HG02943 (cell line): ENCODE measurements around the gene CORIN.
"Not testable (repeated sequence)": the region's sequence is repeated elsewhere in the genome, so short reads cannot be mapped to it uniquely, and the experiment has no call there.

Experiments
- ATAC-seq: cut with Tn5 transposase; IDR thresholded peaks from one replicate; pipeline ENCODE4 v1.9.1; 2021; ENCODE audit warnings: mild to moderate bottlenecking, low read depth, moderate library complexity; ENCODE audit not compliant: unreplicated experiment

The CORIN gene

GRCh38 chr4:47694322-47694721, 143.5 kb downstream of the CORIN start:
- ATAC-seq, result no peak

GRCh38 chr4:47692691-47693090, 145.2 kb downstream of the CORIN start:
- no peak for ATAC-seq

DNA sequence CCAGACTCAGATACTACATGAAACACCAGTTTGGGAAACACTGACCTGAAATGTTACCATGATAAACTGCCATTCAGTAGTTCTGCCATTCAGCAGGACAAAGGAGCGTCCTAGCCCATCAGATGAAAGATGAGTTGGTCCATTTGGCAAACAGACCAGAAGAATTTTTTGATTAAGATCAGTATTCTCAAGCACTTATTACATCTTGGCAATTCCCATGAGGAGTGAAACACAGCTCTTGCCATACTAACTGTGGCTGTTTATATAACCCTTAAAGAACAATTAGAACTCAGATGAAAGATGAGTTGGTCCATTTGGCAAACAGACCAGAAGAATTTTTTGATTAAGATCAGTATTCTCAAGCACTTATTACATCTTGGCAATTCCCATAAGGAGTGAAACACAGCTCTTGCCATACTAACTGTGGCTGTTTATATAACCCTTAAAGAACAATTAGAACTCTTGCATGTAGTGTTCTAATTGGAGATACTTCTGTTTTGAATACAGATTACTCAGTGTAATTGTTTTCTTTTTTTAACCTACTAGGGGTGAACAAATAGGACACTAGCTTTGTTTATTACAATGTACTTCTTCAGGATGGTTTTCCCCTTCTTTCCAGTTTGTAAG, 146.0 kb downstream of the CORIN start:
- not testable (repeated sequence) for ATAC-seq

- ATAC-seq, result no peak
Measured at GRCh38 chr4:47690611-47691010, 147.3 kb downstream of the CORIN start.

- peak; percentile 75 for ATAC-seq
Measured at GRCh38 chr4:47686294-47686872, 151.5 kb downstream of the CORIN start.

- no peak for ATAC-seq
Measured at GRCh38 chr4:47675806-47676205, 162.1 kb downstream of the CORIN start.

DNA sequence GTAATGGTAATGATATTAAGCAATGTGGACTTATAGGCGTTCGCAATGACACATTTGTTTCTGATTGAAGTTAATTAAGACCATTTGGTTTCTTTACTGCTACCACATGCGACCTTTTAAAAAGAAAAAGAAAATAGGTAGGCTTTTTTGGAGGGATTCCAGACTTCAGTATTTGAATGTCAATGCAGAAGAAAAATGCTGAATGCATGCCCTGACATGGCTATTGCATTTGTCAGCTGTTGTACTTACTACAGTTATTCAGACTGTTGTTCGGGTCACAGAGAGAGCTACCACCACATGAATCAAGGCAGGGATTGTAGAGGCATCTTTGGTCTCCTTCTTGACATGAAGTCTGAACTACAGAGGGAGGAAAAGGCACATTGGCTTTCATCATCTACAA, 163.7 kb downstream of the CORIN start:
- ATAC-seq, result no peak

- ATAC-seq, result no peak
Measured at GRCh38 chr4:47672696-47673095, 165.2 kb downstream of the CORIN start.

GRCh38 chr4:47669946-47670345, 167.9 kb downstream of the CORIN start:
- ATAC-seq, result no peak

DNA sequence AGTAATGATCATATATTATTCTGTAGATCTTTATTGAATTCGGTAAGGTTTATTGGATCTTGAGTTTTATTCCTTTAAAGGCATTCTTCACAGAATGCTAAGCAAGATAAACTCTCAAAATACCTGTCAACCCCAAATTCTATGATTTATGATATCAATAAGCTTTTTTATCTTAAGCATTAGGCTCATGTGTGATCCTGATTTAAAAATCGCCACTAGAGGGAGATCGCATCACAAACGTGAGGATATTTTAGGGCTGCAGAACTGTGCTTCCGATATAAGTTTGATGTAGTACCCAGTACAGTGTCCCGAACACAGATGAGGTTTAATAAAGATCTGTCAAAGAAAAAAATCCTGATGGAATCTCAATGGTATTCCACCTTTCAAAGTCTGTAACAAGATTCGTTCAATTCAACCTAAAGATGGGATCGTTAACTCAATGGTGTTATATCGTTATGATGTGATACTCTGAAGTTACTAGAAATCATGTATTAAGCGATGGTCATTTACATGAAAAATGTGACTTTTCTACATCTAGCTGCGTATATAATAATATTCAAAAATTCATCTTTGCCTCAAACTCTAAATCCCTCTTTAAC, 169.0 kb downstream of the CORIN start:
- ATAC-seq, result peak; percentile 83

GRCh38 chr4:47668256-47668655, 169.6 kb downstream of the CORIN start:
- no peak for ATAC-seq

DNA sequence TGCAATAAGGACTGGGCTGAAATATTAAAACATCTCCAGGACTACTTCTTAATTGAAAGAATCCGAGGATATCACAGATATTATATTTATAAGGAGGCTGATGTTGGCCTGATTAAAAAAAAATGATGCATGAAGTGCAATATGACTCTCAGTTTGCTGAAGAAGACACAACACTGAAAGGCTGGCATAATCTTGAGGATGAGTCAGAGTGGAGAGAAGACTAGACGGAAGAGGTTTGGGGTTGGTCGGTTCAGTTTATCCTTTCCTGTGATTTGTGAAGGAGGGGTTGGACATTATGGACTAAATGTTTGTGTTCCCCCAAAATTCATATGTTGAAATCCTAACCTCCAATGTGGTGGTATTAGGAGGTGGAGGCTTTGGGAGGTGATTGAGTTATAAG, 170.3 kb downstream of the CORIN start:
- ATAC-seq, result no peak

DNA sequence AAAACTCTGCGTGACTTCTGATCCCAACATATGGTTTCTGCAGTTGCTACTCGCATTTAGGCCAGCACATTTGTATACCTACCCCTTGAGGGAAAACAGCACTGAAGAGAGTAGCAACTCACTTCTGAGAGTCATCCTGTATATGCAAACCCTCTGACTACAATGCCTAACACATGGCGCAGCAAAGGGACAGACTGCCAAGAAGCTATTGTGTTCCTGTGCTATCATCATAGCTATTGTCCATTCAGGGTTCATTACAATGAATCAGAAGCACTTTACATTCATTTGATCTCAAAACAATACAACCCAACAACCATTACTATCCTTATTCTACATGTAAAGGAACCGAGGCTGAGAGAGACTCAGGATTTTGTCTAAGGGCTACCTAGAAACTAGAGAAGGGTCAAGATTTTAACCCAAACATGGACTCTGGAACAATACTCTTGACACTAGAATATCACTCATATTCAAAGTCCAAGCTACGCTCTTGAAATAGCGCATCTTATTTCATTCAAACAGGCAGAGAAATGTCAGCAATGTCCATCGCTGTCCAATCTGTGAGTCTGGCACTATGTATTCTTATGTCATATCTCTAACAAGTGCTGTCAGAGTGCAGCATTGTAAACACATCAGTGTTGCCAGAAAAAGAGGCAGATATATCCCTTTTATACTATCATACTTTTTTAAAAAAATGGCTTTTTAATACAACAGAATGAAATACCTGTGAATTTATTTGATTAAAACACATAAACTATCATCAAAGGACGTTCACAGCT, 173.6 kb downstream of the CORIN start:
- no peak for ATAC-seq

DNA sequence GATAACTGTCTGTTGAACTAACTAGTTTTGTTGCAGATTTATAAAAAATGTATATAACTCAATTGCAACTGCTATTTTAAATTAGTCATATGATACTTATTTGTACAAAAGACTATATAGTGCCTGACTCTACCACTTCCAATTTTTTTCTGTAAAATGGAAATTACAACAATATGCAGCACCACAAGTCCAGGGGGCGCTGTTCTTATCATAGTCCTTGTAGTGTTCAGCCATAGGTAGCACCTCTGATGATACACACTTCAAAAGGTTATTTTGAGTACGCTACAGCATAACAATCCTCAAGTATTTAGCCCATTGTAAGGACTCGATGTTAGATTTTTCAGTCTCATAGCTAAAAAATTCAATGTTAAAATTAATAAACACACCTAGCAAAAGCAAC, 174.9 kb downstream of the CORIN start:
- no peak for ATAC-seq

- no peak for ATAC-seq
Measured at GRCh38 chr4:47661741-47662140, 176.1 kb downstream of the CORIN start.

- no peak for ATAC-seq
Measured at GRCh38 chr4:47659342-47659741, 178.5 kb downstream of the CORIN start.

DNA sequence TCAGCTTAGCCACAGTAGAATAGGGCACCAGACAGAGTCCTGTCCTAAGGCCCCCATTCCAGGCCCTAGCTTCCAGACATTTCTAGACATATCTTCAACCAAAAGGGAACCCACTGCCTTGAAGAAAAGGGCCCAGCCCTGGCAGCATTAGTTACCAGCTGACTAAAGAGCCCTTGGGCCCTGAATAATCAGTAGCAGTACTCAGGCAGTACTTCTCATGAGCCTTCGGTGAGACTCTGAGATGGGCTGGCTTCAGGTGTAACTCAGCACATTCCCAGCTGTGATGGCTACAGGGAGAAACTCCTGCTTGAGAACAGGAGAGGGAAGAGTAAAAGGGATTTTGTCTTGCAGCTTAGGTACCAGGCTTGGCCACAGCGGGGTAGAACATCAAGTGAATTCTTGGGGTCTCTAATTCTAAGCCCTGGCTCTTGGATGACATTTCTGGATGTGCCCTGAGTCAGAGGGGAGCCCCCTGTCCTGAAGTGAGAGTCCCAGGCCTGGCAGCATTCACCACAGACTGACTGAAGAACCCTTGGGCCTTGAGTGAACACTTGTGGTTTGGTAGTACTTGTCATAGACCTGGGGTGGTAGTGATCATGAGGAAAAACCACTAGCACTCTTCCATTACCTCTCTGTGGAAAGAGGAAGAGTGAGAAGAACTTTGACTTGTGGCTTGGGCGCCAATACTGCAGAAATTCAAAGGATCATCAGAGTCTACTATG, 182.7 kb downstream of the CORIN start:
- ATAC-seq, result no peak

DNA sequence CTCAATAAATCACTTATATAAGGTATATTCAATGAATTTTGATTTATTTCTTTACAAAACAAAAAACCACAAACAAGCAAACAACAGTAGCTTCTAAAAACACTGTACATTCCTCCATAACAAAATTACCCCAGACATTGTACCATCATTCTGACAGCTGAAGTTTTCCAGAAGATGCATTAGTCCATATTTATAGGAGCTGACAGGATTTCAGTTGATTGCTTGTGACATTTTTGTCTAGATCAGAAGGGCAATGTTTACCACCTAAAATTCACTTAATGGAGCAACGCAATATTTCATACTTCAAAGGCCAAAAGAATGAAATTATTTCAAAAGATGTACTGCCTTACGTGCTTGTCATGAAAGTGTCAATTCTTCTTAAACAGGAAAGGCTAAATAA, 185.8 kb downstream of the CORIN start:
- no peak for ATAC-seq

- no peak for ATAC-seq
Measured at GRCh38 chr4:47651231-47651630, 186.6 kb downstream of the CORIN start.

GRCh38 chr4:47650584-47651130, 187.2 kb downstream of the CORIN start:
- no peak for ATAC-seq

DNA sequence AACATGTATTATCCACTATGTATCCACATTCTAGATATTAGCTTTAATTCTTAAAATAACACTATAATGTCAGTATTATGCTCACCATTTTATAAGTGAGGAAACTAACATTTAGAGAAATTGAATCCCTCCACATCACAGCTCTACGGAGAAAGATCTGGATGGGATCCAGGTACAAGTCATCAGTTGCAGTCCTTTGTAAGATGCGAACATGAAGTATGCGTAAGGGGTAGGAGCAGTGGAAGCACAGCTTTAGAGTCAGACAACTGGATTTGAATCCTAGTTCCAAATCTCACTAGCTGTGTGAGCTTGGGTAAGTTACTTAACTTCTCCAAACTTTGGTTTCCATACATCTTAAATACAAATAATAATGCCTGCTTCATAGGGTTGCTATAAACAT, 190.3 kb downstream of the CORIN start:
- ATAC-seq, result no peak
